ENCODE data around the gene PTCHD4. TPM values are rescaled to one million over a fixed set of nuclear protein-coding genes. Genes with fewer than 3 reads are reported as not detected.

Gene PTCHD4
- total RNA-seq, 1 experiment from 2014 or later = 0.96 TPM

DNA sequence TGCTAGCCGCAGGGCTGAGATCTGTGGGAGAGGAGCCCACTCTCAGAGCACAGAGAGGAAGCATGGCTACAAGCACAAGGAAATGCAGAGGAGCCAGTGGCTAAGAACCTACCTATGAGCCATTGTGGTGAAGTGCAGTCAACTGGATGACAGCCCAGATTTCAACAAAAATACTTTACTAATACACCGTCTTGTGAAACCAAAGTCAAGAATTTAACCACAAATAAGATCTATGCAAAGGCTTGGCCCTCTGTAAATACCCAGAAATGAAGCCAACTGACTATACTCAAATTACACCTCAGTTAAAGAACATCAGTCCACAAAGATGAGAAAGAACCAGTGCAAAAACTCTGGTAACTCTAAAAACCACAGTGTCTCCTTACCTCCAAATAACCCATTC, 40.1 kb upstream of the PTCHD4 start:
- H4K5ac ChIP-seq (ENCODE audit: insufficient read length, low read depth, low read length) = no peak overlapping the region
- H3K23me2 ChIP-seq (ENCODE audit: insufficient read length, low read depth, low read length, poor library complexity, severe bottlenecking) = no peaks in the 10 kb centered on the region
- H3K27ac ChIP-seq (ENCODE audit: insufficient read length, low read depth, low read length) = no peak overlapping the region
- H3K4ac ChIP-seq (ENCODE audit: low read depth, low read length) = no peak overlapping the region
- no peak for DNase-seq
- peaks cover 0 to 3% of the 10 kb centered on the region in 2 experiments; a peak in 1 of 4 replicates for H3K4me1 Mint-ChIP-seq
- no peak overlapping the region for H4K91ac ChIP-seq (ENCODE audit: insufficient read length, low read depth, low read length)
- no peak overlapping the region for H2AK5ac ChIP-seq (ENCODE audit: insufficient read length, low read length)
- no peak overlapping the region for H2AFZ ChIP-seq (ENCODE audit: low read length)
- no peak overlapping the region for H2BK15ac ChIP-seq (ENCODE audit: low read depth, low read length)
- H3K4me3 Mint-ChIP-seq = no peak overlapping the region
- H3K4me1 ChIP-seq (ENCODE audit: insufficient read depth, low read length) = no peaks in the 10 kb centered on the region
- no peak overlapping the region for H2BK120ac ChIP-seq (ENCODE audit: low read depth, low read length, poor library complexity, severe bottlenecking)
- H3K23ac ChIP-seq (ENCODE audit: insufficient read length, low read depth, low read length) = no peak overlapping the region
- H2BK5ac ChIP-seq (ENCODE audit: insufficient read length, low read length) = no peak overlapping the region
- H3K27me3 ChIP-seq (ENCODE audit: insufficient read depth, low read length) = no peaks in the 10 kb centered on the region
- no peaks in the 10 kb centered on the region for H3K9me3 ChIP-seq (ENCODE audit: control insufficient read depth, low read depth, low read length)
- no peak overlapping the region for H3T11ph ChIP-seq (ENCODE audit: low read length)
- H4K8ac ChIP-seq (replicated peaks; ENCODE audit: insufficient read length, low read depth, low read length) = no peak overlapping the region
- no peaks in the 10 kb centered on the region for H3K79me2 ChIP-seq (ENCODE audit: insufficient read depth, low read length)
- peaks cover 38 to 40% of the 10 kb centered on the region in 2 experiments for H3K9me3 Mint-ChIP-seq
- H3K4me2 ChIP-seq (ENCODE audit: insufficient read depth, insufficient read length, low read length) = no peak overlapping the region
- no peak overlapping the region for H3K27ac Mint-ChIP-seq
- H3K27me3 Mint-ChIP-seq (ENCODE audit: low read depth) = peaks cover 2% of the 10 kb centered on the region; the same call in 1 of the 2 replicates
- TF ChIP-seq, protein P1, sequence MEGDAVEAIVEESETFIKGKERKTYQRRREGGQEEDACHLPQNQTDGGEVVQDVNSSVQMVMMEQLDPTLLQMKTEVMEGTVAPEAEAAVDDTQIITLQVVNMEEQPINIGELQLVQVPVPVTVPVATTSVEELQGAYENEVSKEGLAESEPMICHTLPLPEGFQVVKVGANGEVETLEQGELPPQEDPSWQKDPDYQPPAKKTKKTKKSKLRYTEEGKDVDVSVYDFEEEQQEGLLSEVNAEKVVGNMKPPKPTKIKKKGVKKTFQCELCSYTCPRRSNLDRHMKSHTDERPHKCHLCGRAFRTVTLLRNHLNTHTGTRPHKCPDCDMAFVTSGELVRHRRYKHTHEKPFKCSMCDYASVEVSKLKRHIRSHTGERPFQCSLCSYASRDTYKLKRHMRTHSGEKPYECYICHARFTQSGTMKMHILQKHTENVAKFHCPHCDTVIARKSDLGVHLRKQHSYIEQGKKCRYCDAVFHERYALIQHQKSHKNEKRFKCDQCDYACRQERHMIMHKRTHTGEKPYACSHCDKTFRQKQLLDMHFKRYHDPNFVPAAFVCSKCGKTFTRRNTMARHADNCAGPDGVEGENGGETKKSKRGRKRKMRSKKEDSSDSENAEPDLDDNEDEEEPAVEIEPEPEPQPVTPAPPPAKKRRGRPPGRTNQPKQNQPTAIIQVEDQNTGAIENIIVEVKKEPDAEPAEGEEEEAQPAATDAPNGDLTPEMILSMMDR (conservative IDR thresholded peaks at IDR 0.05) = no peak
- H3K56ac ChIP-seq (ENCODE audit: insufficient read length, low read depth, low read length) = no peak overlapping the region
- H3K18ac ChIP-seq (ENCODE audit: insufficient read length, low read depth, low read length) = no peak overlapping the region
- H3K79me1 ChIP-seq (ENCODE audit: insufficient read depth, low read depth, low read length, poor library complexity, severe bottlenecking) = no peaks in the 10 kb centered on the region
- peaks cover 6 to 43% (median 28%) of the 10 kb centered on the region in 3 experiments; a peak in 6 of 7 replicates for H3K36me3 Mint-ChIP-seq (ENCODE audit: insufficient read depth in 1 of 3, low read depth in 3 of 3)
- no peak overlapping the region for H3K14ac ChIP-seq (ENCODE audit: insufficient read depth, low read length)
- H2BK20ac ChIP-seq (ENCODE audit: low read depth, low read length, poor library complexity, severe bottlenecking) = no peak overlapping the region
- H4K20me1 ChIP-seq (ENCODE audit: control insufficient read depth, insufficient read depth, insufficient read length) = no peaks in the 10 kb centered on the region
- no peak overlapping the region for H3K9ac ChIP-seq (ENCODE audit: extremely low read depth, insufficient read length, low read length)
- no peak overlapping the region for H2BK12ac ChIP-seq (ENCODE audit: insufficient read length, low read depth, low read length)
- no CpG with 5 or more reads among the region's 2 CpGs for WGBS (ENCODE audit: extremely low coverage, insufficient read length, low lambda C conversion rate)
